Endothelial cell of umbilical vein (primary cell): Measurements from ENCODE around the gene CNOT11. TPM values are rescaled to one million over a fixed set of nuclear protein-coding genes. Genes with fewer than 3 reads are reported as not detected.

Experiments
- BruUV-seq: library from RNA; stranded (reverse); fragments of 400-500 nt; replicated peaks from 2 replicates; lab custom pipeline; 2021; lab: Mats Ljungman, UMichigan
- CTCF ChIA-PET: fragments of 300-600, 350-600 bp; sonication (Branson Sonifier 250); formaldehyde crosslinking; loops from one replicate; lab custom pipeline; 2021; ENCODE audit warnings: antibody characterized with exemption, inconsistent platforms; lab: Charles Lee
- POLR2A ChIA-PET: fragments of 300-600, 350-600 bp; sonication (Branson Sonifier 250); formaldehyde crosslinking; loops from one replicate; lab custom pipeline; 2021; ENCODE audit warnings: antibody characterized with exemption, inconsistent platforms; lab: Charles Lee
- DNase-seq: peaks from one replicate; pipeline ENCODE4 v3.0.0-alpha.2; 2011; ENCODE audit warnings: low read depth, low spot score
- FAIRE-seq: peaks from 2 replicates; lab custom pipeline; 2011; peaks lifted over from hg19 to GRCh38; lab: Jason Lieb, UNC
- H2AFZ ChIP-seq: 2 replicates; pipeline ENCODE4 v1.6.0; 2012; ENCODE audit warnings: low read depth, low read length, control low read depth, inconsistent platforms
- H3K27ac ChIP-seq: 2 replicates; pipeline ENCODE4 v1.5.1; 2011; ENCODE audit warnings: low read depth, mild to moderate bottlenecking, control low read depth, low read length, moderate library complexity; ENCODE audit not compliant: insufficient read depth
- H3K27me3 ChIP-seq, 2 experiments: 2 replicates each; pipeline versions ENCODE4 v1.6.0 to v1.6.1; 2011; ENCODE audit warnings: low read length in 2 of 2, mixed read lengths in 1 of 2; ENCODE audit not compliant: control insufficient read depth in 2 of 2, insufficient read depth in 2 of 2
- H3K36me3 ChIP-seq, 2 experiments: 2 replicates in 1 of 2; 3 replicates in 1 of 2; pipeline ENCODE4 v1.5.1; 2011; ENCODE audit warnings: low read length in 2 of 2, mild to moderate bottlenecking in 1 of 2, moderate library complexity in 1 of 2; ENCODE audit not compliant: control insufficient read depth in 2 of 2, insufficient read depth in 2 of 2; ENCODE audit errors: extremely low read depth in 1 of 2
- H3K4me1 ChIP-seq: 3 replicates; pipeline ENCODE4 v1.5.1; 2011; ENCODE audit warnings: mild to moderate bottlenecking, low read length; ENCODE audit not compliant: control insufficient read depth, insufficient read depth; ENCODE audit errors: extremely low read depth
- H3K4me2 ChIP-seq: 2 replicates; pipeline ENCODE4 v1.6.1; 2011; ENCODE audit warnings: low read length, control low read depth, mixed read lengths; ENCODE audit not compliant: insufficient read depth
- H3K4me3 ChIP-seq, 3 experiments: fragments of 200-600 bp in 1 of 3; sonication (generic), shearing (Covaris generic) in 1 of 3; replicated peaks in 1 of 3; 2 replicates each; pipeline ENCODE4 v1.5.1; 2011 to 2016; ENCODE audit warnings: control low read depth in 3 of 3, low read length in 3 of 3, mild to moderate bottlenecking in 2 of 3, inconsistent platforms in 1 of 3, low read depth in 1 of 3, moderate library complexity in 1 of 3; ENCODE audit not compliant: insufficient read depth in 1 of 3
- H3K79me2 ChIP-seq: 2 replicates; pipeline ENCODE4 v1.6.0; 2012; ENCODE audit warnings: low read length, inconsistent platforms; ENCODE audit not compliant: control insufficient read depth, insufficient read depth
- H3K9ac ChIP-seq: replicated peaks from 2 replicates; pipeline ENCODE3; 2011; ENCODE audit warnings: low read length, control low read depth; ENCODE audit not compliant: insufficient read depth; ENCODE audit errors: extremely low read depth
- H3K9me1 ChIP-seq: replicated peaks from 3 replicates; pipeline ENCODE4 v1.6.0; 2011; ENCODE audit warnings: mild to moderate bottlenecking, low read length; ENCODE audit not compliant: control insufficient read depth, insufficient read depth; ENCODE audit errors: extremely low read depth
- H3K9me3 ChIP-seq: replicated peaks from 2 replicates; pipeline ENCODE4 v1.5.1; 2012; ENCODE audit warnings: low read length, inconsistent platforms; ENCODE audit not compliant: control insufficient read depth, insufficient read depth
- H4K20me1 ChIP-seq: replicated peaks from 2 replicates; pipeline ENCODE3; 2011; ENCODE audit warnings: mild to moderate bottlenecking, low read length; ENCODE audit not compliant: control insufficient read depth, insufficient read depth; ENCODE audit errors: extremely low read depth
- EZH2 ChIP-seq: IDR thresholded peaks from 2 replicates; pipeline ENCODE4 v1.6.1; 2012; ENCODE audit warnings: borderline replicate concordance, low read depth, mild to moderate bottlenecking, moderate library complexity, low read length, inconsistent platforms; ENCODE audit not compliant: severe bottlenecking
- FOS ChIP-seq: IDR thresholded peaks from 2 replicates; pipeline ENCODE4 v1.6.1; 2011; ENCODE audit warnings: mild to moderate bottlenecking, low read length, moderate library complexity, borderline replicate concordance; ENCODE audit not compliant: insufficient read depth
- GATA2 ChIP-seq: IDR thresholded peaks from 2 replicates; pipeline ENCODE4 v1.7.0; 2011; ENCODE audit warnings: low read depth, mild to moderate bottlenecking, moderate library complexity, mixed read lengths, low read length; ENCODE audit not compliant: insufficient read length, insufficient read depth
- JUN ChIP-seq: IDR thresholded peaks from 2 replicates; pipeline ENCODE4 v1.6.1; 2011; ENCODE audit warnings: borderline replicate concordance, low read depth; ENCODE audit not compliant: insufficient read length, insufficient read depth
- MAX ChIP-seq: IDR thresholded peaks from 2 replicates; pipeline ENCODE4 v1.6.1; 2011; ENCODE audit not compliant: insufficient read depth, insufficient read length
- MYC ChIP-seq: IDR thresholded peaks from one replicate; pipeline ENCODE4 v1.6.1; 2011; ENCODE audit warnings: mild to moderate bottlenecking, low read depth, low read length
- POLR2A ChIP-seq: IDR thresholded peaks from 2 replicates; pipeline ENCODE4 v1.6.1; 2012; ENCODE audit warnings: low read depth, mild to moderate bottlenecking, control low read depth, low read length
- POLR2AphosphoS5 ChIP-seq: IDR thresholded peaks from 2 replicates; pipeline ENCODE4 v1.6.1; 2012; ENCODE audit warnings: low read depth, mild to moderate bottlenecking, control low read depth, low read length, moderate library complexity; ENCODE audit not compliant: insufficient read depth
- dilution Hi-C: fragments of 300-500 bp; cut with MboI; formaldehyde crosslinking; loops from one replicate; pipeline ENCODE4 v1.15.0; 2019; ENCODE audit warnings: low sequenced_read_pairs; ENCODE audit not compliant: extremely low pct_ligation_motif_present
- intact Hi-C: fragments of 100-400 bp; cut with micrococcal nuclease; formaldehyde crosslinking; loops from one replicate; pipeline ENCODE4 v1.10.0; 2022
- polyA plus RNA-seq, 4 experiments: library from polyadenylated mRNA; depleted of rRNA in 3 of 4; stranded (reverse) in 3 of 4; unstranded in 1 of 4; fragments of >200 nt; gene quantifications; 2 replicates each; pipeline versions ENCODE4 v1.2.1 to v1.2.3, GENCODE V29; 2011 to 2012; ENCODE audit warnings: missing spikeins in 1 of 4
- total RNA-seq: library from RNA; stranded (reverse); gene quantifications from 2 replicates; pipeline ENCODE4 v1.2.3, GENCODE V29; 2021
- TF ChIP-seq, protein P1 (sequence below), 2 donors: IDR thresholded peaks; 1 replicate in 1 of 2; 2 replicates in 1 of 2; pipeline ENCODE4 v1.5.1; 2011; ENCODE audit warnings: low read length in 2 of 2, mild to moderate bottlenecking in 2 of 2, moderate library complexity in 2 of 2, control low read depth in 1 of 2, inconsistent platforms in 1 of 2, low read depth in 1 of 2; ENCODE audit not compliant: insufficient read depth in 1 of 2; ENCODE audit errors: extremely low read depth in 1 of 2

The CNOT11 gene
- total and polyA plus RNA-seq, 2 donors (not counting 3 experiments of a cell fraction or from before 2014, with no cell fraction given) = 40.5 to 44.3 TPM

DNA sequence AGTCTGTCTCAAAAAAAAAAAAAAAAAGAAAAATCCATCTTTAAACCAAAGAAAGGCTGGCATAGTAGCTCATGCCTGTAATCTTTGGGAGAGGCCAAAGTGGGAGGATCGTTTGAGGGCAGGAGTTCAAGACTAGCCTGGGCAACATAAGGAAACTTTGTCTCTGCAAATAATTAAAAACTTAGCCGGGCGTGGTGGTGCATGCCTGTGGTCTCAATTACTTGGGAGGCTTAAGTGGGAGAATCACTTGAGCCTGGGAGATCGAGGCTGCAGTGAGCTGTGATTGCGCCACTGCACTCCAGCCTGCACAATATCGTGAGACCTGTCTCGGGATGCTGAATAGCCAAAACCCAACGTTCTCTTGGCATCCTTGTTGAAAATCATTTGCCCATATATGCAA lies 6.1 kb downstream of the CNOT11 start:
- Histone ChIP-seq H2AFZ (no peak overlapping the region), H3K4me2 (no peak overlapping the region), H3K4me1 (peaks cover 11% of the 10 kb centered on the region), H3K27me3 (no peaks in the 10 kb centered on the region), H3K36me3 (peaks cover 2 to 5% of the 10 kb centered on the region in 2 experiments), H3K9ac (no peak overlapping the region), H3K4me3 (no peak overlapping the region), H3K9me3 (no peaks in the 10 kb centered on the region), H4K20me1 (no peaks in the 10 kb centered on the region), H3K27ac (no peak overlapping the region), H3K79me2 (peaks cover 37% of the 10 kb centered on the region), H3K9me1 (no peaks in the 10 kb centered on the region)
- DNase-seq = no peak
- dilution Hi-C loops = no loop called here
- TF ChIP-seq, protein P1, sequence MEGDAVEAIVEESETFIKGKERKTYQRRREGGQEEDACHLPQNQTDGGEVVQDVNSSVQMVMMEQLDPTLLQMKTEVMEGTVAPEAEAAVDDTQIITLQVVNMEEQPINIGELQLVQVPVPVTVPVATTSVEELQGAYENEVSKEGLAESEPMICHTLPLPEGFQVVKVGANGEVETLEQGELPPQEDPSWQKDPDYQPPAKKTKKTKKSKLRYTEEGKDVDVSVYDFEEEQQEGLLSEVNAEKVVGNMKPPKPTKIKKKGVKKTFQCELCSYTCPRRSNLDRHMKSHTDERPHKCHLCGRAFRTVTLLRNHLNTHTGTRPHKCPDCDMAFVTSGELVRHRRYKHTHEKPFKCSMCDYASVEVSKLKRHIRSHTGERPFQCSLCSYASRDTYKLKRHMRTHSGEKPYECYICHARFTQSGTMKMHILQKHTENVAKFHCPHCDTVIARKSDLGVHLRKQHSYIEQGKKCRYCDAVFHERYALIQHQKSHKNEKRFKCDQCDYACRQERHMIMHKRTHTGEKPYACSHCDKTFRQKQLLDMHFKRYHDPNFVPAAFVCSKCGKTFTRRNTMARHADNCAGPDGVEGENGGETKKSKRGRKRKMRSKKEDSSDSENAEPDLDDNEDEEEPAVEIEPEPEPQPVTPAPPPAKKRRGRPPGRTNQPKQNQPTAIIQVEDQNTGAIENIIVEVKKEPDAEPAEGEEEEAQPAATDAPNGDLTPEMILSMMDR (IDR thresholded peaks at IDR 0.05; ENCODE audit: extremely low read depth in 1 of 2, insufficient read depth in 1 of 2, low read depth in 1 of 2, low read length in 2 of 2) = no peak
- TF ChIP-seq MYC (no peak), POLR2A (no peak), GATA2 (no peak), FOS (no peak), EZH2 (no peak), JUN (no peak), POLR2AphosphoS5 (no peak), MAX (no peak)
- no peak for FAIRE-seq
- CTCF ChIA-PET = no interaction called here
- POLR2A ChIA-PET = no interaction called here
- intact Hi-C loops = no loop called here
- BruUV-seq = no TSS peak
